ENCODE data around the gene ARHGAP31. TPM values are rescaled to one million over a fixed set of nuclear protein-coding genes. Genes with fewer than 3 reads are reported as not detected.

ARHGAP31 gene
- total and polyA plus RNA-seq, 2 experiments from 2014 or later: 1.2 to 4.3 TPM

- Histone ChIP-seq H3K4me3 (peak overlapping the region; percentile 84), H3K4me2 (peak overlapping the region; percentile 96), H2AFZ (peak overlapping the region; percentile 96), H3K36me3 (ENCODE audit: insufficient read depth) (no peaks in the 10 kb centered on the region), H3K79me2 (replicated peaks; ENCODE audit: insufficient read depth) (no peaks in the 10 kb centered on the region; the same call in 1 of the 2 replicates), H4K20me1 (replicated peaks; ENCODE audit: insufficient read depth) (no peaks in the 10 kb centered on the region), H3K9me2 (ENCODE audit: insufficient read depth) (no peaks in the 10 kb centered on the region), H3K27ac (ENCODE audit: low read depth) (peak overlapping the region; percentile 95), H3K4me1 (ENCODE audit: insufficient read depth) (peaks cover 47% of the 10 kb centered on the region), H3F3A (replicated peaks; ENCODE audit: low read depth) (peaks cover 5% of the 10 kb centered on the region), H3K27me3 (ENCODE audit: insufficient read depth) (no peaks in the 10 kb centered on the region)
- Mint-ChIP-seq H3K27ac (peak overlapping the region; percentile 90), H3K4me1 (peaks cover 37% of the 10 kb centered on the region), H3K36me3 (ENCODE audit: low read depth) (no peaks in the 10 kb centered on the region), H3K9me3 (no peaks in the 10 kb centered on the region), H3K27me3 (ENCODE audit: insufficient read depth, low read depth, poor library complexity) (peaks cover 2% of the 10 kb centered on the region), H3K4me3 (peak overlapping the region; percentile 84)
- TF ChIP-seq CREB1 (CRISPR knock-in tag; IDR thresholded peaks at IDR 0.05; ENCODE audit: low read depth): peak; percentile 40; the same call in 1 of the 2 replicates
- TF ChIP-seq EZH2phosphoT487 (IDR thresholded peaks at IDR 0.05; ENCODE audit: unreplicated experiment): no peak
- TF ChIP-seq ZNF114 (CRISPR knock-in tag; IDR thresholded peaks at IDR 0.05): no peak
- no peak for TF ChIP-seq EZH2 (IDR thresholded peaks at IDR 0.05; ENCODE audit: low read depth, unreplicated experiment)
- TF ChIP-seq ETS1 (IDR thresholded peaks at IDR 0.05): 0 out of 2 replicates have a peak, but pooled peaks have one; percentile 46
- no peak for TF ChIP-seq ZNF462 (CRISPR knock-in tag; IDR thresholded peaks at IDR 0.05)
- peak; percentile 60 for TF ChIP-seq POLR2AphosphoS5 (IDR thresholded peaks at IDR 0.05; ENCODE audit: low read depth)
- TF ChIP-seq, protein P1, sequence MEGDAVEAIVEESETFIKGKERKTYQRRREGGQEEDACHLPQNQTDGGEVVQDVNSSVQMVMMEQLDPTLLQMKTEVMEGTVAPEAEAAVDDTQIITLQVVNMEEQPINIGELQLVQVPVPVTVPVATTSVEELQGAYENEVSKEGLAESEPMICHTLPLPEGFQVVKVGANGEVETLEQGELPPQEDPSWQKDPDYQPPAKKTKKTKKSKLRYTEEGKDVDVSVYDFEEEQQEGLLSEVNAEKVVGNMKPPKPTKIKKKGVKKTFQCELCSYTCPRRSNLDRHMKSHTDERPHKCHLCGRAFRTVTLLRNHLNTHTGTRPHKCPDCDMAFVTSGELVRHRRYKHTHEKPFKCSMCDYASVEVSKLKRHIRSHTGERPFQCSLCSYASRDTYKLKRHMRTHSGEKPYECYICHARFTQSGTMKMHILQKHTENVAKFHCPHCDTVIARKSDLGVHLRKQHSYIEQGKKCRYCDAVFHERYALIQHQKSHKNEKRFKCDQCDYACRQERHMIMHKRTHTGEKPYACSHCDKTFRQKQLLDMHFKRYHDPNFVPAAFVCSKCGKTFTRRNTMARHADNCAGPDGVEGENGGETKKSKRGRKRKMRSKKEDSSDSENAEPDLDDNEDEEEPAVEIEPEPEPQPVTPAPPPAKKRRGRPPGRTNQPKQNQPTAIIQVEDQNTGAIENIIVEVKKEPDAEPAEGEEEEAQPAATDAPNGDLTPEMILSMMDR (conservative IDR thresholded peaks at IDR 0.05; ENCODE audit: low read depth in 2 of 2): peak; percentile 30 to 45; a peak in 3 of 4 replicates
- TF ChIP-seq JUNB (IDR thresholded peaks at IDR 0.05; ENCODE audit: unreplicated experiment): no peak
- TF ChIP-seq NANOG (IDR thresholded peaks at IDR 0.05; ENCODE audit: borderline replicate concordance): no peak
- no peak for TF ChIP-seq ZNF331 (CRISPR knock-in tag; IDR thresholded peaks at IDR 0.05; ENCODE audit: low read depth)
- no peak for TF ChIP-seq REST (IDR thresholded peaks at IDR 0.05; ENCODE audit: unreplicated experiment)
- TF ChIP-seq STAT1 (IDR thresholded peaks at IDR 0.05; ENCODE audit: unreplicated experiment): no peak
- ATAC-seq (peak; percentile 83), DNase-seq (ENCODE audit: low spot score) (peak; percentile 90)
Observed at GRCh38 chr3:119322835-119323722, 28.9 kb downstream of the ARHGAP31 start.

All from GM23338 (cell line).